D721Med (cell line): ENCODE results near the gene TRAPPC3L.
A peak's percentile ranks its signal among the peaks of the same experiment; 100 is the strongest.

Experiments used
- DNase-seq: peaks from one replicate; pipeline ENCODE4 v3.0.0; 2011; ENCODE audit warnings: low spot score; ENCODE audit not compliant: insufficient read length
- FAIRE-seq: peaks from 2 replicates; lab custom pipeline; 2011; peaks lifted over from hg19 to GRCh38; lab: Jason Lieb, UNC
- CTCF ChIP-seq: IDR thresholded peaks from 2 replicates; pipeline ENCODE4 v1.5.1; 2012; ENCODE audit warnings: mild to moderate bottlenecking, control low read depth; ENCODE audit not compliant: insufficient read depth; ENCODE audit errors: missing control alignments

TRAPPC3L gene

GRCh38 chr6:116561377-116562018, 16.0 kb upstream of the TRAPPC3L start:
- DNase-seq (no peak), FAIRE-seq (no peak)
- TF ChIP-seq CTCF, result peak; percentile 86

DNA sequence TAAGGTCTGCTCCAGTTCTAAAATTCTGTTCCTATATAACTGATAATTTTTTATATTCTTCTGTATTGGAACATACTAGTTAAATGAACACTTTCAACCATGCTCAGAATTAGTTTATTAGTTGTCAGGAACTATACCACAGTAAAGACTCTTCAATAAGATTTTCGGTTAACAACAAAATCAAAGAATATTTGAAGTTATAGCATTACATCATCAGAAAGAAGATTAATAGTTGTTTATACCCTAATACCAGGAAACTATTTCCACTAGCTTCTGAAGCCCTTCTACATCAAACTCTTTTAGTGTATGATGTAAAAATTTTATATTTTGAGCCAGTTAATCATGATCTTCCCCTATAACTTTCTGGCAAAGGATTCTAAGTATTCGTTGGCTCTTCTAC, 14.6 kb upstream of the TRAPPC3L start:
- FAIRE-seq (no peak), DNase-seq (no peak)
- TF ChIP-seq CTCF, result no peak

DNA sequence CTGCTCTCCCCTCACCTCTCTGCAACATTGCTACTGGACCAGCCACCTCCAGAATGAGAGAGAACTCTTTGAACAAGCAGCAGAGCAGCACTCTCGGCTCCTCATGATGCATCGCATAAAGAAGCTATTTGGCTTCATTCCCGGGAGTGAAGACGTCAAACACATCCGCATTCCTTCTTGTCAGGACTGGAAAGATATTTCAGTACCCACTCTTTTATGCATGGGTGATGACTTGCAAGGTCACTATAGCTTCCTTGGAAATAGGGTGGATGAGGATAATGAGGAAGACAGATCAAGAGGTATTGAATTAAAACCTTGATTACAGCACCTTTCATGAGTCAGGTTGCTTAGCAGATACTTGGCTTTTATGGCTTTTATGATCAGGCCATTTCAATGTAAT, 12.4 kb upstream of the TRAPPC3L start:
- FAIRE-seq (no peak), DNase-seq (no peak)
- TF ChIP-seq CTCF, result no peak

- TF ChIP-seq CTCF, result no peak
- no peak for FAIRE-seq
- no peak for DNase-seq
Measured at GRCh38 chr6:116556814-116557415, 11.4 kb upstream of the TRAPPC3L start.

DNA sequence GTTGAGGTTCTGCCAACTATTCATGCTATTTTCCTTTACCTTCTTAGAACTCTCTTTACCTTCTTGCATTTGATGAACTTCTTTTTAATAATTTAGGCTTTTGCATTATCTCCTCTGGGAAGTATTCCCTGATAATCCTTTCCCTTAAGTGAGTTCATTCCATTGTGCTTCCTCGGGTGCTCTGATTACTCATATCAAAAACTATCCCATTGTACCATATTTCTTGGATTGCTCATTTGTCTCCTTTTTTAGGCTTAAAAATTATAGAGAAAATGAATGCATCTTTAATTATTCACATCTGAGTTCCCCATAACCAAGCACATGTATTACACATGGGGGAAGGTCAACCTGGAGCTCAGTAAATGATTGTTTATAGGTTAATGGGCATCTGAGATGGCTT, 10.6 kb upstream of the TRAPPC3L start:
- no peak for TF ChIP-seq CTCF
- FAIRE-seq (no peak), DNase-seq (no peak)

- no peak for TF ChIP-seq CTCF
- no peak for DNase-seq
- no peak for FAIRE-seq
Measured at GRCh38 chr6:116553451-116553850, 8.0 kb upstream of the TRAPPC3L start, which contains the start of gene CALHM4. Gene CALHM4 (plus strand): TSS chr6:116553751. CDS start chr6:116553794, 43 bp downstream.

- FAIRE-seq (no peak), DNase-seq (no peak)
- no peak for TF ChIP-seq CTCF
Measured at GRCh38 chr6:116550796-116551195, 5.3 kb upstream of the TRAPPC3L start.
